ENCODE measurements around the gene ZPR1. TPM values are rescaled to one million over a fixed set of nuclear protein-coding genes. Genes with fewer than 3 reads are reported as not detected.
A peak's percentile ranks its signal among the peaks of the same experiment; 100 is the strongest.

The ZPR1 gene
- total RNA-seq, 4 donors from 2014 or later, result 25.4 to 48.7 (median 36.8) TPM

- TF ChIP-seq POLR2AphosphoS5 (IDR thresholded peaks at IDR 0.05) (no peak), POLR2A (IDR thresholded peaks at IDR 0.05) (no peak), EP300 (IDR thresholded peaks at IDR 0.05) (no peak), CTCF (IDR thresholded peaks at IDR 0.05) (no peak)
- H3K9me3 ChIP-seq, result no peaks in the 10 kb centered on the region
- no peak for DNase-seq (ENCODE audit: low spot score in 2 of 2)
- no peak overlapping the region for H3K27ac ChIP-seq
- H3K4me1 ChIP-seq, result peaks cover 17% of the 10 kb centered on the region
- H3K27me3 ChIP-seq, result no peaks in the 10 kb centered on the region
- peaks cover 48% of the 10 kb centered on the region for H3K36me3 ChIP-seq
- H3K4me3 ChIP-seq, result no peak overlapping the region
Measured at GRCh38 chr11:116776522-116776984, 11.3 kb downstream of the ZPR1 start.

- Histone ChIP-seq H3K9me3 (no peaks in the 10 kb centered on the region), H3K27me3 (no peaks in the 10 kb centered on the region), H3K4me1 (peaks cover 22% of the 10 kb centered on the region), H3K27ac (no peak overlapping the region), H3K4me3 (no peak overlapping the region), H3K36me3 (peaks cover 42% of the 10 kb centered on the region)
- no peak for TF ChIP-seq POLR2A (IDR thresholded peaks at IDR 0.05)
- no peak for TF ChIP-seq POLR2AphosphoS5 (IDR thresholded peaks at IDR 0.05)
- WGBS, result 86% methylated on average over 5 of the region's 5 CpGs
- no peak for DNase-seq (ENCODE audit: low spot score in 2 of 2)
Measured at GRCh38 chr11:116775975-116776374, 11.8 kb downstream of the ZPR1 start.

- TF ChIP-seq POLR2AphosphoS5 (IDR thresholded peaks at IDR 0.05) (no peak), EP300 (IDR thresholded peaks at IDR 0.05) (no peak), POLR2A (IDR thresholded peaks at IDR 0.05) (no peak), CTCF (IDR thresholded peaks at IDR 0.05) (no peak)
- no peak for DNase-seq (ENCODE audit: low spot score in 2 of 2)
- no peaks in the 10 kb centered on the region for H3K27me3 ChIP-seq
- WGBS, result 86% methylated on average over 5 of the region's 5 CpGs
- H3K9me3 ChIP-seq, result no peaks in the 10 kb centered on the region
- peaks cover 33% of the 10 kb centered on the region for H3K36me3 ChIP-seq
- peaks cover 28% of the 10 kb centered on the region for H3K4me1 ChIP-seq
- no peak overlapping the region for H3K4me3 ChIP-seq
- H3K27ac ChIP-seq, result no peak overlapping the region
Measured at GRCh38 chr11:116774661-116775060, 13.2 kb downstream of the ZPR1 start.

GRCh38 chr11:116773203-116774097, 14.4 kb downstream of the ZPR1 start:
- H3K4me3 ChIP-seq, result peak overlapping the region; percentile 73
- H3K9me3 ChIP-seq, result no peaks in the 10 kb centered on the region
- peaks cover 34% of the 10 kb centered on the region for H3K36me3 ChIP-seq
- H3K27ac ChIP-seq, result peak overlapping the region; percentile 85
- 5% methylated on average over 22 of the region's 25 CpGs for WGBS
- H3K27me3 ChIP-seq, result no peaks in the 10 kb centered on the region
- no peak for TF ChIP-seq EP300 (IDR thresholded peaks at IDR 0.05)
- no peak for TF ChIP-seq CTCF (IDR thresholded peaks at IDR 0.05)
- TF ChIP-seq POLR2A (IDR thresholded peaks at IDR 0.05), result no peak
- TF ChIP-seq POLR2AphosphoS5 (IDR thresholded peaks at IDR 0.05), result no peak
- H3K4me1 ChIP-seq, result peaks cover 28% of the 10 kb centered on the region
- DNase-seq (ENCODE audit: low spot score in 2 of 2), result peak in 1 of 2 donors; percentile 83

- DNase-seq (ENCODE audit: low spot score in 2 of 2), result peak; percentile 93 to 94
- Histone ChIP-seq H3K9me3 (no peaks in the 10 kb centered on the region), H3K36me3 (peaks cover 29% of the 10 kb centered on the region), H3K4me3 (peak within 1 kb of the TSS; percentile 73), H3K27me3 (no peaks in the 10 kb centered on the region), H3K4me1 (peaks cover 28% of the 10 kb centered on the region), H3K27ac (peak within 1 kb of the TSS; percentile 85)
- TF ChIP-seq CTCF (IDR thresholded peaks at IDR 0.05) (no peak), POLR2A (IDR thresholded peaks at IDR 0.05) (peak in 1 of 2 donors; percentile 25), POLR2AphosphoS5 (IDR thresholded peaks at IDR 0.05) (peak in 2 of 3 donors; percentile 83 to 97)
- WGBS, result 0% methylated on average over 32 of the region's 73 CpGs
Measured at GRCh38 chr11:116772443-116773202, 15.2 kb downstream of the ZPR1 start, which contains the start of gene BUD13. TSS of gene BUD13 (minus strand) at chr11:116772987. CDS start at chr11:116772964, 23 bp downstream.
